ENCODE data around the gene MERTK. TPM values are rescaled to one million over a fixed set of nuclear protein-coding genes. Genes with fewer than 3 reads are reported as not detected.

Gene MERTK
- total and polyA plus RNA-seq, 2 donors from 2014 or later = 9.2 to 32.2 TPM

- H3K9ac ChIP-seq (ENCODE audit: low read length in 3 of 3) = no peak overlapping the region
- no peaks in the 10 kb centered on the region for H3K4me1 ChIP-seq (ENCODE audit: control insufficient read depth in 2 of 3, insufficient read depth in 2 of 3, low read depth in 1 of 3, low read length in 3 of 3)
- intact Hi-C loops (cut with DNase I) = no loop called here
- DNase-seq (no peak), FAIRE-seq (no peak)
- no peaks in the 10 kb centered on the region for H3K9me3 ChIP-seq (ENCODE audit: control insufficient read depth in 2 of 3, insufficient read depth in 1 of 3, low read length in 3 of 3)
- peaks cover 0 to 28% (median 26%) of the 10 kb centered on the region in 3 donors for H3K36me3 ChIP-seq (ENCODE audit: control insufficient read depth in 2 of 3, insufficient read depth in 3 of 3, low read length in 3 of 3)
- H3K27me3 ChIP-seq (ENCODE audit: control insufficient read depth, insufficient read depth, low read length) = no peaks in the 10 kb centered on the region
- no peak for TF ChIP-seq CTCF (IDR thresholded peaks at IDR 0.05; ENCODE audit: borderline replicate concordance, extremely low read depth, insufficient read depth)
- H3K27ac ChIP-seq (ENCODE audit: low read depth in 2 of 2, low read length in 2 of 2) = no peak overlapping the region
- no peak overlapping the region for H3K4me3 ChIP-seq (ENCODE audit: low read length in 3 of 3)
Observed at GRCh38 chr2:112008910-112009485, 110.6 kb downstream of the MERTK start.

DNA sequence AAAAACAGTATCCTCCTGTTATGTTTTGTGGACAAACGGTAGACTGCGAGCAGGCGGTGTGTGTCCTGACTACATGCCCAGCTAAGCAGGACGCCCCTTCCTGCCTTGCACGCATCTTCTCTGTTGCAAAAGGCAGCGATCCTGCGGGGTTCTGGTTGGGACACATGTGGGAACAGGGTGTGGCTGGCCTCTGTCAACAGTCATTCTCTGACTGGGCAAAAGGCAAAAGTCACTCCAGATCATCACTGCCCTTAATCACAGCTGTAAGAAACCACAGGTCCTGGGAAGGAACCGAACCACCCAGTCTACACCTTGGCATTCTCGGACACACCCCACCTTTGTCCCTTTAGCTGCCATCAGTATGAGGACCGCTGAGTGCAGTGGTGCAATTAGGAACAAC is 112.3 kb downstream of the MERTK start:
- DNase-seq = no peak
- intact Hi-C loops (cut with DNase I) = no loop called here
- H3K9ac ChIP-seq (ENCODE audit: low read length in 3 of 3) = no peak overlapping the region
- H3K27ac ChIP-seq (ENCODE audit: low read depth in 2 of 2, low read length in 2 of 2) = no peak overlapping the region
- no peak for FAIRE-seq
- H3K9me3 ChIP-seq (ENCODE audit: control insufficient read depth in 2 of 3, insufficient read depth in 1 of 3, low read length in 3 of 3) = no peaks in the 10 kb centered on the region
- TF ChIP-seq CTCF (IDR thresholded peaks at IDR 0.05; ENCODE audit: borderline replicate concordance, extremely low read depth, insufficient read depth) = no peak
- H3K4me1 ChIP-seq (ENCODE audit: control insufficient read depth in 2 of 3, insufficient read depth in 2 of 3, low read depth in 1 of 3, low read length in 3 of 3) = no peaks in the 10 kb centered on the region
- no peaks in the 10 kb centered on the region for H3K27me3 ChIP-seq (ENCODE audit: control insufficient read depth, insufficient read depth, low read length)
- H3K36me3 ChIP-seq (ENCODE audit: control insufficient read depth in 2 of 3, insufficient read depth in 3 of 3, low read length in 3 of 3) = peaks cover 0 to 27% (median 25%) of the 10 kb centered on the region in 3 donors
- no peak overlapping the region for H3K4me3 ChIP-seq (ENCODE audit: low read length in 3 of 3)

DNA sequence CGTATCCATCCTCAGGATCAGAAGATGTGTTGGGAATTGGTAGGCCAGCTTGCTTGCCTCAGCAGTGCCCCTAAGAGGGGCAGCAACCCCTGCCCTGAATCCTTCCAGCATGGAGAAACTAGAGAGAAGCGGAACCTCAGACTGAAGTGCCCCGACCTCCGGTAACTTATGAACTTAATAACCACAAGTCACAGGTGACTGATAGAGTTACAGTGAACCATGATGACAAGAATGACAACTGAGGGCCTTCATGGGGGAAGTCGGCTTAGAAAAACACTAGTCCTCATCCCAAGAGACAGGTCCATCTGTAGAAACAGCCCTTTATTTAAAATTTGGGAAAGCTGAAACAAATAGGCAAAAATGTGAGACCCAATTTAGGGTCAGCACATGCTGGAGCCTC is 114.1 kb downstream of the MERTK start:
- H3K36me3 ChIP-seq (ENCODE audit: control insufficient read depth in 2 of 3, insufficient read depth in 3 of 3, low read length in 3 of 3) = peaks cover 0 to 27% (median 25%) of the 10 kb centered on the region in 3 donors
- no peak overlapping the region for H3K27ac ChIP-seq (ENCODE audit: low read depth in 2 of 2, low read length in 2 of 2)
- H3K27me3 ChIP-seq (ENCODE audit: control insufficient read depth, insufficient read depth, low read length) = no peaks in the 10 kb centered on the region
- no peaks in the 10 kb centered on the region for H3K9me3 ChIP-seq (ENCODE audit: control insufficient read depth in 2 of 3, insufficient read depth in 1 of 3, low read length in 3 of 3)
- intact Hi-C loops (cut with DNase I) = no loop called here
- H3K4me3 ChIP-seq (ENCODE audit: low read length in 3 of 3) = no peak overlapping the region
- DNase-seq = no peak
- H3K9ac ChIP-seq (ENCODE audit: low read length in 3 of 3) = no peak overlapping the region
- no peaks in the 10 kb centered on the region for H3K4me1 ChIP-seq (ENCODE audit: control insufficient read depth in 2 of 3, insufficient read depth in 2 of 3, low read depth in 1 of 3, low read length in 3 of 3)
- no peak for TF ChIP-seq CTCF (IDR thresholded peaks at IDR 0.05; ENCODE audit: borderline replicate concordance, extremely low read depth, insufficient read depth)
- no peak for FAIRE-seq

GRCh38 chr2:112018846-112019245 is 120.4 kb downstream of the MERTK start:
- DNase-seq (no peak), FAIRE-seq (no peak)
- no peaks in the 10 kb centered on the region for H3K9me3 ChIP-seq (ENCODE audit: control insufficient read depth in 2 of 3, insufficient read depth in 1 of 3, low read length in 3 of 3)
- no peak overlapping the region for H3K27ac ChIP-seq (ENCODE audit: low read depth in 2 of 2, low read length in 2 of 2)
- H3K27me3 ChIP-seq (ENCODE audit: control insufficient read depth, insufficient read depth, low read length) = no peaks in the 10 kb centered on the region
- H3K36me3 ChIP-seq (ENCODE audit: control insufficient read depth in 2 of 3, insufficient read depth in 3 of 3, low read length in 3 of 3) = peaks cover 0 to 21% (median 4%) of the 10 kb centered on the region in 3 donors
- H3K4me1 ChIP-seq (ENCODE audit: control insufficient read depth in 2 of 3, insufficient read depth in 2 of 3, low read depth in 1 of 3, low read length in 3 of 3) = no peaks in the 10 kb centered on the region
- intact Hi-C loops (cut with DNase I) = no loop called here
- no peak overlapping the region for H3K9ac ChIP-seq (ENCODE audit: low read length in 3 of 3)
- no peak for TF ChIP-seq CTCF (IDR thresholded peaks at IDR 0.05; ENCODE audit: borderline replicate concordance, extremely low read depth, insufficient read depth)
- no peak overlapping the region for H3K4me3 ChIP-seq (ENCODE audit: low read length in 3 of 3)

Data from kidney (tissue), 14 donors.